H1 (cell line): ENCODE data around the gene NUP210. TPM values are rescaled to one million over a fixed set of nuclear protein-coding genes. Genes with fewer than 3 reads are reported as not detected.

Experiments
- CTCF ChIA-PET: fragments of 300-600 bp; sonication (Branson Sonifier 250); formaldehyde crosslinking; loops from one replicate; lab custom pipeline; 2021; ENCODE audit not compliant: partially characterized antibody; lab: Charles Lee
- POLR2A ChIA-PET: fragments of 300-600 bp; sonication (Branson Sonifier 250); formaldehyde crosslinking; loops from one replicate; lab custom pipeline; 2021; ENCODE audit warnings: inconsistent platforms; ENCODE audit not compliant: partially characterized antibody; lab: Charles Lee
- DNase-seq, 2 experiments: peaks; one replicate each; pipeline versions ENCODE4 v3.0.0 to v3.0.0-alpha.2; 2010 to 2022; ENCODE audit warnings: low spot score in 2 of 2, low read depth in 1 of 2, mixed read lengths in 1 of 2
- FAIRE-seq: peaks from 2 replicates; lab custom pipeline; 2011; peaks lifted over from hg19 to GRCh38; lab: Jason Lieb, UNC
- H2AFZ ChIP-seq: 2 replicates; pipeline ENCODE4 v1.8.1; 2012; ENCODE audit warnings: low read length, inconsistent platforms
- H2AK5ac ChIP-seq: 2 replicates; pipeline ENCODE4 v1.6.1; 2013; ENCODE audit warnings: low read depth, low read length
- H2BK120ac ChIP-seq: replicated peaks from 2 replicates; pipeline ENCODE3; 2013; ENCODE audit warnings: low read depth, low read length, inconsistent platforms
- H2BK12ac ChIP-seq: 2 replicates; pipeline ENCODE4 v1.6.1; 2013; ENCODE audit warnings: low read depth, low read length
- H2BK15ac ChIP-seq: 2 replicates; pipeline ENCODE4 v1.6.1; 2013; ENCODE audit warnings: low read length
- H2BK20ac ChIP-seq: 2 replicates; pipeline ENCODE4 v1.6.1; 2013; ENCODE audit warnings: low read length
- H2BK5ac ChIP-seq: 2 replicates; pipeline ENCODE4 v1.6.1; 2013; ENCODE audit warnings: low read depth, low read length
- H3K14ac ChIP-seq: 2 replicates; pipeline ENCODE4 v1.6.1; 2013; ENCODE audit warnings: inconsistent platforms; ENCODE audit not compliant: insufficient read length
- H3K18ac ChIP-seq: 2 replicates; pipeline ENCODE4 v1.6.1; 2013; ENCODE audit warnings: low read length; ENCODE audit errors: extremely low read depth
- H3K23ac ChIP-seq: 2 replicates; pipeline ENCODE4 v1.6.1; 2013; ENCODE audit warnings: inconsistent platforms; ENCODE audit not compliant: insufficient read length
- H3K23me2 ChIP-seq: 2 replicates; pipeline ENCODE4 v1.6.1; 2013; ENCODE audit warnings: low read depth, low read length
- H3K27ac ChIP-seq: 2 replicates; pipeline ENCODE4 v1.6.1; 2011; ENCODE audit warnings: low read depth, low read length, inconsistent platforms
- H3K27me3 ChIP-seq, 4 experiments: replicated peaks in 1 of 4; 1 replicate in 1 of 4; 2 replicates in 3 of 4; pipeline versions ENCODE4 v1.6.1 to v1.8.1; 2011 to 2013; ENCODE audit warnings: low read length in 3 of 4, mild to moderate bottlenecking in 3 of 4, inconsistent platforms in 2 of 4, mixed read lengths in 2 of 4, moderate library complexity in 1 of 4; ENCODE audit not compliant: control insufficient read depth in 3 of 4, insufficient read depth in 3 of 4; ENCODE audit errors: extremely low read depth in 1 of 4
- H3K36me3 ChIP-seq, 4 experiments: 2 replicates each; pipeline versions ENCODE4 v1.6.1 to v1.8.1; 2011 to 2013; ENCODE audit warnings: mild to moderate bottlenecking in 4 of 4, low read length in 3 of 4, moderate library complexity in 2 of 4, control low read depth in 1 of 4, inconsistent platforms in 1 of 4; ENCODE audit not compliant: insufficient read depth in 4 of 4, control insufficient read depth in 2 of 4
- H3K4ac ChIP-seq: replicated peaks from 2 replicates; pipeline ENCODE3; 2013; ENCODE audit warnings: low read length, low read depth, mixed read lengths, inconsistent platforms; ENCODE audit not compliant: insufficient read length
- H3K4me1 ChIP-seq, 4 experiments: replicated peaks in 1 of 4; 1 replicate in 1 of 4; 2 replicates in 3 of 4; pipeline versions ENCODE4 v1.6.1 to v1.8.1; 2011 to 2013; ENCODE audit warnings: low read length in 3 of 4, inconsistent platforms in 2 of 4, mixed read lengths in 1 of 4; ENCODE audit not compliant: insufficient read depth in 4 of 4, control insufficient read depth in 3 of 4
- H3K4me2 ChIP-seq, 2 experiments: 2 replicates each; pipeline versions ENCODE4 v1.6.1 to v1.8.1; 2011 to 2013; ENCODE audit warnings: low read depth in 2 of 2, low read length in 2 of 2, control low read depth in 1 of 2, inconsistent platforms in 1 of 2, mild to moderate bottlenecking in 1 of 2; ENCODE audit not compliant: insufficient read depth in 1 of 2
- H3K4me3 ChIP-seq, 4 experiments: fragments of 200-600, 300-600 bp in 1 of 4; sonication (generic), shearing (Covaris generic), sonication (Bioruptor Twin) in 1 of 4; 2 replicates each; pipeline versions ENCODE4 v1.5.1 to v1.8.1; 2011 to 2016; ENCODE audit warnings: low read length in 4 of 4, low read depth in 3 of 4, control low read depth in 2 of 4, inconsistent platforms in 2 of 4, mild to moderate bottlenecking in 2 of 4, mixed read lengths in 1 of 4, moderate library complexity in 1 of 4; ENCODE audit not compliant: insufficient read depth in 2 of 4; ENCODE audit errors: extremely low read depth in 1 of 4
- H3K56ac ChIP-seq: replicated peaks from 2 replicates; pipeline ENCODE3; 2013; ENCODE audit warnings: low read depth, mild to moderate bottlenecking, mixed read lengths, low read length, inconsistent platforms; ENCODE audit not compliant: insufficient read length
- H3K79me1 ChIP-seq: 2 replicates; pipeline ENCODE4 v1.6.1; 2013; ENCODE audit warnings: low read depth, low read length, control low read depth
- H3K79me2 ChIP-seq, 2 experiments: 2 replicates each; pipeline versions ENCODE4 v1.6.1 to v1.8.1; 2012 to 2013; ENCODE audit warnings: low read length in 2 of 2, mild to moderate bottlenecking in 2 of 2, inconsistent platforms in 1 of 2; ENCODE audit not compliant: insufficient read depth in 2 of 2, control insufficient read depth in 1 of 2
- H3K9ac ChIP-seq, 4 experiments: replicated peaks in 1 of 4; 1 replicate in 1 of 4; 2 replicates in 3 of 4; pipeline versions ENCODE4 v1.6.1 to v1.8.1; 2011 to 2013; ENCODE audit warnings: low read depth in 3 of 4, low read length in 3 of 4, control low read depth in 2 of 4, mild to moderate bottlenecking in 2 of 4, moderate library complexity in 2 of 4, inconsistent platforms in 1 of 4; ENCODE audit errors: extremely low read depth in 1 of 4
- H3K9me3 ChIP-seq, 2 experiments: 2 replicates each; pipeline versions ENCODE4 v1.6.1 to v1.8.1; 2012 to 2013; ENCODE audit warnings: mild to moderate bottlenecking in 2 of 2, moderate library complexity in 2 of 2, control low read depth in 1 of 2, inconsistent platforms in 1 of 2, low read depth in 1 of 2, low read length in 1 of 2, mixed read lengths in 1 of 2; ENCODE audit not compliant: insufficient read depth in 2 of 2
- H4K20me1 ChIP-seq, 2 experiments: replicated peaks in 1 of 2; 2 replicates each; pipeline versions ENCODE3 to v1.8.1; 2011 to 2013; ENCODE audit warnings: inconsistent platforms in 2 of 2, low read length in 2 of 2, mild to moderate bottlenecking in 1 of 2; ENCODE audit not compliant: insufficient read depth in 2 of 2, control insufficient read depth in 1 of 2
- H4K5ac ChIP-seq: 2 replicates; pipeline ENCODE4 v1.6.1; 2013; ENCODE audit warnings: low read length, low read depth, mixed read lengths, inconsistent platforms; ENCODE audit not compliant: insufficient read length
- H4K8ac ChIP-seq: 2 replicates; pipeline ENCODE4 v1.8.0; 2013; ENCODE audit warnings: mild to moderate bottlenecking, moderate library complexity, low read length, inconsistent platforms; ENCODE audit not compliant: insufficient read depth; ENCODE audit errors: extremely low read depth
- H4K91ac ChIP-seq: replicated peaks from 2 replicates; pipeline ENCODE3; 2013; ENCODE audit warnings: low read length, mixed read lengths, inconsistent platforms; ENCODE audit not compliant: insufficient read length
- FOSL1 ChIP-seq: IDR thresholded peaks from 2 replicates; pipeline ENCODE4 v1.6.1; 2011; ENCODE audit warnings: mild to moderate bottlenecking, low read depth, low read length, moderate library complexity; ENCODE audit not compliant: insufficient read depth
- SAP30 ChIP-seq: fragments of 300-600 bp; sonication (generic); IDR thresholded peaks from 2 replicates; pipeline ENCODE4 v1.7.1; 2012; ENCODE audit warnings: low read length, moderate library complexity, mild to moderate bottlenecking, inconsistent platforms; ENCODE audit not compliant: insufficient read depth, insufficient replicate concordance
- WGBS, 2 experiments: shearing (Covaris generic) in 1 of 2; methylation state at CpG; one replicate each; pipeline versions ENCODE4 v1.1.6 to v1.1.7; 2013 to 2015; ENCODE audit warnings: low lambda C conversion rate in 2 of 2, mixed read lengths in 2 of 2, inconsistent platforms in 1 of 2, low coverage in 1 of 2, missing lambda C conversion rate in 1 of 2; ENCODE audit not compliant: insufficient replicate concordance in 2 of 2, insufficient coverage in 1 of 2, insufficient read length in 1 of 2; ENCODE audit errors: extremely low coverage in 1 of 2, missing lambda C conversion rate in 1 of 2; 5-methylcytosine and 5-hydroxymethylcytosine counted together
- polyA plus RNA-seq, 7 experiments: library from polyadenylated mRNA; depleted of rRNA in 3 of 7; stranded (reverse) in 5 of 7; unstranded in 2 of 7; fragments of >200 nt in 5 of 7; fragments of 200-250 nt in 2 of 7; gene quantifications; 1 replicate in 5 of 7; 2 replicates in 1 of 7; 4 replicates in 1 of 7; pipeline versions ENCODE4 v1.2.1 to v1.2.3, GENCODE V29; 2011 to 2013; ENCODE audit warnings: missing spikeins in 2 of 7, mixed read lengths in 2 of 7
- total RNA-seq: library from RNA; stranded (reverse); fragmentation: NEBNext Ultra II Directional; extraction: Animal tissue kit (Norgen Biotek cat#: 25700); gene quantifications from 2 replicates; pipeline ENCODE4 v1.2.1, GENCODE V29; 2021
- TF ChIP-seq, protein P1 (sequence below): IDR thresholded peaks from 2 replicates; pipeline ENCODE4 v1.6.1; 2012; ENCODE audit warnings: inconsistent platforms
- TF ChIP-seq, protein P2 (sequence below): IDR thresholded peaks from 2 replicates; pipeline ENCODE4 v1.6.1; 2012; ENCODE audit warnings: inconsistent platforms

The NUP210 gene
- total and polyA plus RNA-seq, 2 of the 8 experiments (the other 6 are each of a cell fraction or from before 2014, with no cell fraction given): 51.0 to 53.7 TPM

DNA sequence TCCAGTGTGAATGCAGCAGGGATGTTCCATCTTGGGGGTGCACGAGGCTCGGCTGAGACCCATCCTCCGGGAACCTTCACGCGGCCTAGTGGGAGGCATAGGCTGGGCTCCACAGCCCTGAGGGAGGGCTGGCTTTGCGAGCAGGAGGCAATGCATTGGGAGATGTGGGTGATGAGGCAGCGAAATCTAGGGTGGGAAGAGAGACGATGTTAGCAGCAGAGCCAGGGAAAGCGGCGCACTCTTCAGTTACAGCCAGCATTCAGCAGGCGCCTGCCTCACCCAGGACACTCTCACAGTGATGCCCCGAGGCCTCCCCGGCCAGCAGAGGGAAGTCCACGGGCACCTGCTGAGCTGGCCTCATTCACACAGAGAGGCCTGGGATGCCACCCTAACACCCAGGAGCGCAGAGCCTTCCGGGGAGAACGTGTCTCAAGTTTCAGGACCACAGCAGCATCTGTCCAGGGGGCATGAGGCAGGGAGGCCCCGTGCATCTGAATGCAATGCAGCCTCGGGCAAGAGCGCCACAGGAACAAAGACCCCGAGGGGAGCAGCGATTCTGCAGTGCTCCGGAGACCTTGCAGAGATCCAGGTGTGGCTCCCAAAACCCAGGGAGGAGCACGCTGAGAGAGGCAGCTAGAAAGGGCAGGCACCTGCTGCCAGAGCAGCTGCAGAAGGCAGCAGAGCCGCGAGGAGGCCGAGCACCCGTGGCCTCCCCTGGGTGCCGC lies 102.4 kb downstream of the NUP210 start:
- no peak for FAIRE-seq
- Histone ChIP-seq H3K4me3 (no peak overlapping the region), H3K18ac (no peak overlapping the region), H2BK15ac (no peak overlapping the region), H3K4me1 (no peaks in the 10 kb centered on the region), H3K27me3 (no peaks in the 10 kb centered on the region), H3K23me2 (no peaks in the 10 kb centered on the region), H3K27ac (no peak overlapping the region), H2BK12ac (no peak overlapping the region), H4K8ac (no peak overlapping the region), H3K79me1 (no peaks in the 10 kb centered on the region), H2BK20ac (no peak overlapping the region), H2BK120ac (no peak overlapping the region), H3K36me3 (peaks cover 9 to 47% (median 28%) of the 10 kb centered on the region in 4 experiments; a peak in 6 of 8 replicates), H2BK5ac (no peak overlapping the region), H3K4ac (no peak overlapping the region), H2AFZ (no peak overlapping the region), H2AK5ac (no peak overlapping the region), H3K23ac (no peak overlapping the region), H4K20me1 (peaks cover 2 to 4% of the 10 kb centered on the region in 2 experiments), H3K79me2 (no peaks in the 10 kb centered on the region), H3K56ac (no peak overlapping the region), H3K9me3 (no peaks in the 10 kb centered on the region), H3K4me2 (no peak overlapping the region), H4K5ac (no peak overlapping the region), H3K14ac (no peak overlapping the region), H4K91ac (no peak overlapping the region), H3K9ac (no peak overlapping the region)
- ChIA-PET POLR2A (interaction anchor here (0.9 kb wide), 1 partner anchor 10 kb away, joined by 3 read pairs; no protein-coding TSS in a partner anchor), CTCF (interaction anchor here (0.6 to 2.6 kb wide), 10 partner anchors 8 to 325 kb away, joined by 3 to 7 read pairs (median 4); no protein-coding TSS in a partner anchor)
- 91% methylated on average over 25 of the region's 29 CpGs; no CpG with 5 or more reads in 1 of the 2 experiments for WGBS, 2 experiments
- no peak for DNase-seq
- TF ChIP-seq, protein P1, sequence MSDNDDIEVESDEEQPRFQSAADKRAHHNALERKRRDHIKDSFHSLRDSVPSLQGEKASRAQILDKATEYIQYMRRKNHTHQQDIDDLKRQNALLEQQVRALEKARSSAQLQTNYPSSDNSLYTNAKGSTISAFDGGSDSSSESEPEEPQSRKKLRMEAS: no peak
- TF ChIP-seq FOSL1 (no peak), SAP30 (no peak)
- TF ChIP-seq, protein P2, sequence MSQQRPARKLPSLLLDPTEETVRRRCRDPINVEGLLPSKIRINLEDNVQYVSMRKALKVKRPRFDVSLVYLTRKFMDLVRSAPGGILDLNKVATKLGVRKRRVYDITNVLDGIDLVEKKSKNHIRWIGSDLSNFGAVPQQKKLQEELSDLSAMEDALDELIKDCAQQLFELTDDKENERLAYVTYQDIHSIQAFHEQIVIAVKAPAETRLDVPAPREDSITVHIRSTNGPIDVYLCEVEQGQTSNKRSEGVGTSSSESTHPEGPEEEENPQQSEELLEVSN: no peak
